Fibroblast of lung (primary cell): ENCODE data around the gene PSMD1. TPM values are rescaled to one million over a fixed set of nuclear protein-coding genes. Genes with fewer than 3 reads are reported as not detected.

Experiments
- DNase-seq, 2 donors: peaks; one replicate each; pipeline versions ENCODE4 v3.0.0 to v3.0.0-alpha.2; 2010; ENCODE audit warnings: low read depth in 2 of 2
- H2AFZ ChIP-seq: 2 replicates; pipeline ENCODE4 v1.5.1; 2012; ENCODE audit warnings: low read length, control low read depth, inconsistent platforms
- H3K27ac ChIP-seq: 2 replicates; pipeline ENCODE4 v1.5.1; 2011; ENCODE audit warnings: low read length, control low read depth; ENCODE audit not compliant: insufficient read depth
- H3K27me3 ChIP-seq: 2 replicates; pipeline ENCODE4 v1.5.1; 2011; ENCODE audit warnings: mild to moderate bottlenecking, low read length; ENCODE audit not compliant: control insufficient read depth, insufficient read depth
- H3K36me3 ChIP-seq: 2 replicates; pipeline ENCODE4 v1.5.1; 2011; ENCODE audit warnings: low read length; ENCODE audit not compliant: control insufficient read depth, insufficient read depth
- H3K4me1 ChIP-seq: 2 replicates; pipeline ENCODE4 v1.5.1; 2011; ENCODE audit warnings: low read length; ENCODE audit not compliant: control insufficient read depth, insufficient read depth; ENCODE audit errors: extremely low read depth
- H3K4me2 ChIP-seq: 2 replicates; pipeline ENCODE4 v1.5.1; 2011; ENCODE audit warnings: low read length, control low read depth; ENCODE audit not compliant: insufficient read depth; ENCODE audit errors: extremely low read depth
- H3K4me3 ChIP-seq, 4 experiments: fragments of 200-600 bp in 1 of 4; sonication (generic) in 1 of 4; replicated peaks in 1 of 4; 2 replicates each; pipeline ENCODE4 v1.5.1; 2011 to 2016; ENCODE audit warnings: low read length in 4 of 4, low read depth in 3 of 4, mild to moderate bottlenecking in 3 of 4, control low read depth in 2 of 4, inconsistent platforms in 1 of 4, mixed read lengths in 1 of 4; ENCODE audit not compliant: insufficient read depth in 1 of 4; ENCODE audit errors: control extremely low read depth in 1 of 4
- H3K79me2 ChIP-seq: 2 replicates; pipeline ENCODE4 v1.5.1; 2012; ENCODE audit warnings: mild to moderate bottlenecking, low read length, inconsistent platforms; ENCODE audit not compliant: control insufficient read depth, insufficient read depth
- H3K9ac ChIP-seq: 2 replicates; pipeline ENCODE4 v1.5.1; 2011; ENCODE audit warnings: mild to moderate bottlenecking, low read length, control low read depth; ENCODE audit not compliant: insufficient read depth
- H3K9me3 ChIP-seq: 2 replicates; pipeline ENCODE4 v1.5.1; 2012; ENCODE audit warnings: low read depth, low read length; ENCODE audit not compliant: control insufficient read depth, insufficient read depth
- H4K20me1 ChIP-seq: 2 replicates; pipeline ENCODE4 v1.5.1; 2011; ENCODE audit warnings: low read length; ENCODE audit not compliant: control insufficient read depth, insufficient read depth; ENCODE audit errors: extremely low read depth
- CTCF ChIP-seq, 2 donors: IDR thresholded peaks in 1 of 2; conservative IDR thresholded peaks in 1 of 2; 1 replicate in 1 of 2; 2 replicates in 1 of 2; pipeline ENCODE4 v1.5.1; 2011 to 2012; ENCODE audit warnings: low read length in 2 of 2, control low read depth in 1 of 2, inconsistent platforms in 1 of 2, low read depth in 1 of 2, mild to moderate bottlenecking in 1 of 2
- EZH2 ChIP-seq: IDR thresholded peaks from 2 replicates; pipeline ENCODE4 v1.5.1; 2012; ENCODE audit warnings: low read length, control low read depth, mild to moderate bottlenecking; ENCODE audit errors: missing control alignments
- polyA plus RNA-seq, 2 donors: library from polyadenylated mRNA; depleted of rRNA in 1 of 2; stranded (reverse) in 1 of 2; unstranded in 1 of 2; fragments of >200 nt; gene quantifications; 2 replicates each; pipeline ENCODE4 v1.2.1, GENCODE V29; 2011 to 2012; ENCODE audit warnings: missing spikeins in 1 of 2
- total RNA-seq: library from RNA; depleted of rRNA; stranded (reverse); fragments of >200 nt; gene quantifications from 2 replicates; pipeline ENCODE4 v1.2.1, GENCODE V29; 2014

The PSMD1 gene
- total and polyA plus RNA-seq, 2 donors (not counting 1 experiment from before 2014, with no cell fraction given): 125 to 144 TPM

GRCh38 chr2:231198291-231199173 lies 141.9 kb downstream of the PSMD1 start, which contains the start of gene ARMC9:
Gene ARMC9, plus strand, starts transcription at chr2:231198631. Its CDS starts 7,608 bp downstream, at chr2:231206239.
- peaks cover 28% of the 10 kb centered on the region for H3K79me2 ChIP-seq
- TF ChIP-seq EZH2 (no peak), CTCF (conservative IDR thresholded peaks at IDR 0.05 in 1 of 2, IDR thresholded peaks at IDR 0.05 in 1 of 2; ENCODE audit: low read depth in 1 of 2, low read length in 2 of 2) (no peak)
- peaks cover 8% of the 10 kb centered on the region for H3K4me1 ChIP-seq
- peak within 1 kb of the TSS; percentile 94 for H3K4me2 ChIP-seq
- H3K9ac ChIP-seq: peak within 1 kb of the TSS; percentile 73
- peak within 1 kb of the TSS; percentile 67 to 95 (median 92) for H3K4me3 ChIP-seq
- DNase-seq: peak; percentile 47 to 62
- H3K27me3 ChIP-seq: no peaks in the 10 kb centered on the region
- peaks cover 6% of the 10 kb centered on the region for H3K36me3 ChIP-seq
- H3K27ac ChIP-seq: peak within 1 kb of the TSS; percentile 82
- H2AFZ ChIP-seq: peak within 1 kb of the TSS; percentile 100
- H3K9me3 ChIP-seq: no peaks in the 10 kb centered on the region
- H4K20me1 ChIP-seq: no peaks in the 10 kb centered on the region

- Histone ChIP-seq H4K20me1 (no peaks in the 10 kb centered on the region), H3K4me1 (peaks cover 8% of the 10 kb centered on the region), H3K9me3 (no peaks in the 10 kb centered on the region), H3K9ac (peak overlapping the region; percentile 73), H3K36me3 (peaks cover 6% of the 10 kb centered on the region), H3K4me3 (peak overlapping the region; percentile 67 to 95 (median 86)), H3K4me2 (peak overlapping the region; percentile 64), H2AFZ (no peak overlapping the region), H3K27me3 (no peaks in the 10 kb centered on the region), H3K79me2 (peaks cover 29% of the 10 kb centered on the region), H3K27ac (peak overlapping the region; percentile 82)
- TF ChIP-seq CTCF (conservative IDR thresholded peaks at IDR 0.05 in 1 of 2, IDR thresholded peaks at IDR 0.05 in 1 of 2; ENCODE audit: low read depth in 1 of 2, low read length in 2 of 2): no peak
- TF ChIP-seq EZH2: no peak
- DNase-seq: peak; percentile 26 to 73
Measured at GRCh38 chr2:231199219-231199618, 142.6 kb downstream of the PSMD1 start.

GRCh38 chr2:231200805-231201474 lies 144.3 kb downstream of the PSMD1 start:
- TF ChIP-seq EZH2 (no peak), CTCF (conservative IDR thresholded peaks at IDR 0.05 in 1 of 2, IDR thresholded peaks at IDR 0.05 in 1 of 2; ENCODE audit: low read depth in 1 of 2, low read length in 2 of 2) (no peak)
- H3K27me3 ChIP-seq: no peaks in the 10 kb centered on the region
- peaks cover 8% of the 10 kb centered on the region for H3K4me1 ChIP-seq
- no peak overlapping the region for H2AFZ ChIP-seq
- peak; percentile 27 to 86 for DNase-seq
- peak overlapping the region in 1 of 4 experiments; percentile 94 for H3K4me3 ChIP-seq
- H3K79me2 ChIP-seq: peaks cover 37% of the 10 kb centered on the region
- H3K9me3 ChIP-seq: no peaks in the 10 kb centered on the region
- no peak overlapping the region for H3K9ac ChIP-seq
- no peak overlapping the region for H3K27ac ChIP-seq
- H4K20me1 ChIP-seq: no peaks in the 10 kb centered on the region
- peak overlapping the region; percentile 49 for H3K4me2 ChIP-seq
- H3K36me3 ChIP-seq: peaks cover 6% of the 10 kb centered on the region
